ENCODE measurements around the gene CMSS1. TPM values are rescaled to one million over a fixed set of nuclear protein-coding genes. Genes with fewer than 3 reads are reported as not detected.

Gene CMSS1
- total RNA-seq, 4 donors from 2014 or later: 23.2 to 89.5 (median 67.6) TPM

- Histone ChIP-seq H3K27me3 (no peaks in the 10 kb centered on the region), H3K27ac (peak overlapping the region; percentile 84 to 92 (median 86)), H3K36me3 (no peaks in the 10 kb centered on the region), H3K4me3 (no peak overlapping the region), H3K9me3 (no peaks in the 10 kb centered on the region), H3K4me1 (peaks cover 82 to 86% of the 10 kb centered on the region in 2 donors)
- ATAC-seq (peak in 1 of 2 donors; percentile 24), DNase-seq (no peak)
- no peak for TF ChIP-seq CTCF (IDR thresholded peaks at IDR 0.05 in 4 of 5, conservative IDR thresholded peaks at IDR 0.05 in 1 of 5)
- no peak for TF ChIP-seq POLR2A (IDR thresholded peaks at IDR 0.05)
- intact Hi-C loops (cut with DNase I; ENCODE audit: low total_unique reads): no loop called here
- in situ Hi-C loops (cut with MboI; ENCODE audit: low sequenced_read_pairs in 4 of 4): no loop called here
Measured at GRCh38 chr3:100102757-100103156, 285.1 kb downstream of the CMSS1 start.

- in situ Hi-C loops (cut with MboI; ENCODE audit: low sequenced_read_pairs in 4 of 4): no loop called here
- H3K4me1 ChIP-seq: peaks cover 82 to 85% of the 10 kb centered on the region in 2 donors
- no peak for ATAC-seq
Measured at GRCh38 chr3:100103558-100104441, 286.1 kb downstream of the CMSS1 start.

GRCh38 chr3:100104442-100104798 lies 286.8 kb downstream of the CMSS1 start:
- Histone ChIP-seq H3K27me3 (no peaks in the 10 kb centered on the region), H3K4me3 (no peak overlapping the region), H3K36me3 (no peaks in the 10 kb centered on the region), H3K9me3 (no peaks in the 10 kb centered on the region), H3K4me1 (peaks cover 79 to 81% of the 10 kb centered on the region in 2 donors), H3K27ac (peak overlapping the region; percentile 84 to 92 (median 86))
- DNase-seq (no peak), ATAC-seq (no peak)
- TF ChIP-seq CTCF (IDR thresholded peaks at IDR 0.05 in 4 of 5, conservative IDR thresholded peaks at IDR 0.05 in 1 of 5) (no peak), POLR2A (IDR thresholded peaks at IDR 0.05) (no peak)
- intact Hi-C loops (cut with DNase I; ENCODE audit: low total_unique reads): no loop called here
- in situ Hi-C loops (cut with MboI; ENCODE audit: low sequenced_read_pairs in 4 of 4): no loop called here

More at GRCh38 chr3:100103558-100104441, 286.1 kb downstream of the CMSS1 start:
- H3K36me3 ChIP-seq: no peaks in the 10 kb centered on the region
- peak overlapping the region; percentile 84 to 92 (median 86) for H3K27ac ChIP-seq
- H3K27me3 ChIP-seq: no peaks in the 10 kb centered on the region
- TF ChIP-seq CTCF (IDR thresholded peaks at IDR 0.05 in 4 of 5, conservative IDR thresholded peaks at IDR 0.05 in 1 of 5) (no peak), POLR2A (IDR thresholded peaks at IDR 0.05) (no peak)
- H3K9me3 ChIP-seq: no peaks in the 10 kb centered on the region
- no peak for DNase-seq
- intact Hi-C loops (cut with DNase I; ENCODE audit: low total_unique reads): no loop called here
- no peak overlapping the region for H3K4me3 ChIP-seq

GRCh38 chr3:100104817-100105413 lies 287.3 kb downstream of the CMSS1 start:
- Histone ChIP-seq H3K27me3 (no peaks in the 10 kb centered on the region), H3K36me3 (no peaks in the 10 kb centered on the region), H3K4me3 (no peak overlapping the region), H3K4me1 (peaks cover 79 to 81% of the 10 kb centered on the region in 2 donors), H3K9me3 (no peaks in the 10 kb centered on the region), H3K27ac (peak overlapping the region; percentile 84 to 92 (median 86))
- intact Hi-C loops (cut with DNase I; ENCODE audit: low total_unique reads): no loop called here
- ATAC-seq: no peak
- TF ChIP-seq POLR2A (IDR thresholded peaks at IDR 0.05): no peak
- no peak for TF ChIP-seq CTCF (IDR thresholded peaks at IDR 0.05 in 4 of 5, conservative IDR thresholded peaks at IDR 0.05 in 1 of 5)
- no peak for DNase-seq
- in situ Hi-C loops (cut with MboI; ENCODE audit: low sequenced_read_pairs in 4 of 4): no loop called here
